Karpas-422 (cell line): Measurements from ENCODE around the gene STRADA. TPM values are rescaled to one million over a fixed set of nuclear protein-coding genes. Genes with fewer than 3 reads are reported as not detected.

ENCODE experiments used
- DNase-seq: peaks from one replicate; pipeline ENCODE4 v3.0.0-alpha.2; 2015
- H2AFZ ChIP-seq: fragments of 200-600 bp; sonication (generic); 2 replicates; pipeline ENCODE4 v1.6.1; 2014; ENCODE audit warnings: antibody characterized with exemption, low read length, mixed read lengths
- H3K27ac ChIP-seq: fragments of 200-600 bp; sonication (generic); 2 replicates; pipeline ENCODE4 v1.5.1; 2014; ENCODE audit warnings: mild to moderate bottlenecking, low read length, moderate library complexity
- H3K27me3 ChIP-seq: fragments of 200-600 bp; sonication (generic); 2 replicates; pipeline ENCODE4 v1.6.1; 2014; ENCODE audit warnings: low read length, mixed read lengths
- H3K36me3 ChIP-seq: fragments of 200-600 bp; sonication (generic); 2 replicates; pipeline ENCODE4 v1.6.1; 2014; ENCODE audit warnings: low read length, mixed read lengths; ENCODE audit not compliant: insufficient read depth
- H3K4me1 ChIP-seq: fragments of 200-600 bp; sonication (generic); 2 replicates; pipeline ENCODE4 v1.6.1; 2014; ENCODE audit warnings: mild to moderate bottlenecking, low read length, mixed read lengths
- H3K4me2 ChIP-seq: fragments of 200-600 bp; sonication (generic); 2 replicates; pipeline ENCODE4 v1.6.1; 2014; ENCODE audit warnings: low read length, low read depth, mild to moderate bottlenecking; ENCODE audit not compliant: poor library complexity, severe bottlenecking
- H3K4me3 ChIP-seq: fragments of 200-600 bp; sonication (generic); 2 replicates; pipeline ENCODE4 v1.5.1; 2014; ENCODE audit warnings: mild to moderate bottlenecking, antibody characterized with exemption, low read length, mixed read lengths
- H3K79me2 ChIP-seq: fragments of 200-600 bp; sonication (generic); 2 replicates; pipeline ENCODE4 v1.6.1; 2014; ENCODE audit warnings: mild to moderate bottlenecking, low read length, mixed read lengths
- H3K9ac ChIP-seq: fragments of 200-600 bp; sonication (generic); 2 replicates; pipeline ENCODE4 v1.6.0; 2014; ENCODE audit warnings: low read length
- H3K9me2 ChIP-seq: fragments of 200-600 bp; sonication (generic), shearing (Covaris generic); replicated peaks from 2 replicates; pipeline ENCODE4 v1.6.0; 2014; ENCODE audit warnings: mild to moderate bottlenecking, low read length, moderate library complexity; ENCODE audit not compliant: insufficient read depth
- H3K9me3 ChIP-seq: fragments of 300-700, 200-600 bp; sonication (generic); 2 replicates; pipeline ENCODE4 v1.6.1; 2014; ENCODE audit warnings: low read length, mixed read lengths
- H4K20me1 ChIP-seq: fragments of 200-600 bp; sonication (generic); 2 replicates; pipeline ENCODE4 v1.6.1; 2014; ENCODE audit warnings: mild to moderate bottlenecking, antibody characterized with exemption, low read length, low read depth; ENCODE audit not compliant: insufficient read depth
- total RNA-seq: library from RNA; depleted of rRNA; stranded (reverse); fragments of >200 nt; shearing (Covaris generic); gene quantifications from 2 replicates; pipeline ENCODE4 v1.2.3, GENCODE V29; 2014; ENCODE audit warnings: low replicate concordance

Gene STRADA
- total RNA-seq, 1 experiment from 2014 or later, result 25.8 TPM

DNA sequence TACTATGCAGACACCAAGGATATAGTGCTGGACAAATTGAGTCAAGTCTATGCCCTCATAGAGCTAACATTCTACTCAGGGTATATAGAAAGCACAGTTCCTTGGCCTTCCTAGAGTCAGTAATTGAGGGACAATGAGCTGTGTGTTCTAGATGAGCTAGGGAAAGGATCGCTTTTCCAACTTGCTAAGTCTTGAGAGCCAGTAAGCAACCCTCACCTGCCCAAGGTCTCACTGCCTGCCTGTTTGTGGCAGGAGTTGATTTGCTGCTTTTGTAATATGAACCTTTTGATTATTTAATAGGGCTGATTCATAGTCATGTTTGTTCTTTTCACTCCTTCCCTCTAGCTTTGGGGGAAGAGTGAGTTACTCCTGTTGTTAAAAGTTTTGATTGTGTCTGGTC lies 38.9 kb upstream of the STRADA start:
- Histone ChIP-seq H3K9me3 (no peaks in the 10 kb centered on the region), H3K27me3 (no peaks in the 10 kb centered on the region), H3K4me1 (peaks cover 43% of the 10 kb centered on the region), H3K27ac (no peak overlapping the region), H3K9me2 (no peaks in the 10 kb centered on the region), H3K79me2 (peaks cover 99% of the 10 kb centered on the region), H3K9ac (no peak overlapping the region), H4K20me1 (peaks cover 71% of the 10 kb centered on the region), H2AFZ (no peak overlapping the region), H3K36me3 (peaks cover 61% of the 10 kb centered on the region), H3K4me2 (no peak overlapping the region), H3K4me3 (no peak overlapping the region)
- no peak for DNase-seq

- Histone ChIP-seq H3K4me1 (peaks cover 36% of the 10 kb centered on the region), H3K9me3 (no peaks in the 10 kb centered on the region), H4K20me1 (peaks cover 62% of the 10 kb centered on the region), H3K9ac (peak overlapping the region; percentile 95), H3K4me2 (peak overlapping the region; percentile 87), H3K27ac (no peak overlapping the region), H3K36me3 (peaks cover 41% of the 10 kb centered on the region), H3K4me3 (peak overlapping the region; percentile 88), H3K79me2 (peaks cover 93% of the 10 kb centered on the region), H2AFZ (no peak overlapping the region), H3K27me3 (no peaks in the 10 kb centered on the region), H3K9me2 (no peaks in the 10 kb centered on the region)
- DNase-seq, result no peak
Observed at GRCh38 chr17:63775420-63775819, 33.8 kb upstream of the STRADA start.

DNA sequence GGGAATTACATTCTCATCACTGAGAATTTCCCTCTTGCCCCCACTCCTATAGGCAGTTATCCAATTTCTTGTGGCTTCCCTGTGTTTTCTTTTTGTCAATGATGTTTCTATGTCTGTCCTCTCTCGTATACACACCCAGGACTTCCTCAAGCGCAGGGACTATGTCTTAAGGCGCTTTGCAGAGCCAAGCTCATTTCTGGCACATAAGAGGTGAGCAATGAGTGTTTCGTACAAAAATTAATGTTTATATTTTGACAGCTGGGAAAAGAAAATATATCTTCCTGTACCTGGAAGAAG lies 33.3 kb upstream of the STRADA start:
- peak; percentile 73 for DNase-seq
- H3K4me3 ChIP-seq, result peak overlapping the region; percentile 88
- H3K36me3 ChIP-seq, result peaks cover 43% of the 10 kb centered on the region
- peaks cover 93% of the 10 kb centered on the region for H3K79me2 ChIP-seq
- peak overlapping the region; percentile 95 for H3K9ac ChIP-seq
- H3K9me3 ChIP-seq, result no peaks in the 10 kb centered on the region
- H4K20me1 ChIP-seq, result peaks cover 60% of the 10 kb centered on the region
- H3K4me1 ChIP-seq, result peaks cover 33% of the 10 kb centered on the region
- peak overlapping the region; percentile 94 for H3K27ac ChIP-seq
- no peaks in the 10 kb centered on the region for H3K27me3 ChIP-seq
- H3K9me2 ChIP-seq, result no peaks in the 10 kb centered on the region
- no peak overlapping the region for H2AFZ ChIP-seq
- H3K4me2 ChIP-seq, result peak overlapping the region; percentile 87

GRCh38 chr17:63774141-63774968 lies 32.8 kb upstream of the STRADA start, which contains the start of gene DDX42:
Gene DDX42 (plus strand): TSS chr17:63774170. CDS start chr17:63787050, 12,880 bp downstream.
- Histone ChIP-seq H2AFZ (0 out of 2 replicates have a peak within 1 kb of the TSS, but pooled peaks have one; percentile 21), H4K20me1 (peaks cover 54% of the 10 kb centered on the region)

GRCh38 chr17:63773272-63774140 lies 31.9 kb upstream of the STRADA start, which contains the start of gene CCDC47:
Gene CCDC47 (minus strand): TSS chr17:63773597. CDS start chr17:63766175, 7,422 bp downstream.
- H3K9ac ChIP-seq, result peak within 1 kb of the TSS; percentile 95
- peaks cover 93% of the 10 kb centered on the region for H3K79me2 ChIP-seq
- H2AFZ ChIP-seq, result 0 out of 2 replicates have a peak within 1 kb of the TSS, but pooled peaks have one; percentile 21
- H4K20me1 ChIP-seq, result peaks cover 46% of the 10 kb centered on the region
- no peaks in the 10 kb centered on the region for H3K9me3 ChIP-seq
- H3K36me3 ChIP-seq, result peaks cover 31% of the 10 kb centered on the region
- H3K4me1 ChIP-seq, result peaks cover 30% of the 10 kb centered on the region
- peak; percentile 100 for DNase-seq
- H3K4me3 ChIP-seq, result peak within 1 kb of the TSS; percentile 88
- H3K9me2 ChIP-seq, result no peaks in the 10 kb centered on the region
- peak within 1 kb of the TSS; percentile 94 for H3K27ac ChIP-seq
- H3K4me2 ChIP-seq, result peak within 1 kb of the TSS; percentile 95
- H3K27me3 ChIP-seq, result no peaks in the 10 kb centered on the region

More at GRCh38 chr17:63774141-63774968, 32.8 kb upstream of the STRADA start, which contains the start of gene DDX42:
- Histone ChIP-seq H3K79me2 (peaks cover 93% of the 10 kb centered on the region), H3K4me3 (peak within 1 kb of the TSS; percentile 88), H3K9ac (peak within 1 kb of the TSS; percentile 95), H3K4me1 (peaks cover 30% of the 10 kb centered on the region), H3K9me3 (no peaks in the 10 kb centered on the region), H3K4me2 (peak within 1 kb of the TSS; percentile 95), H3K36me3 (peaks cover 38% of the 10 kb centered on the region), H3K9me2 (no peaks in the 10 kb centered on the region), H3K27me3 (no peaks in the 10 kb centered on the region), H3K27ac (peak within 1 kb of the TSS; percentile 94)
- no peak for DNase-seq

- Histone ChIP-seq H2AFZ (0 out of 2 replicates have a peak overlapping the region, but pooled peaks have one; percentile 21), H3K4me2 (peak overlapping the region; percentile 95), H3K27me3 (no peaks in the 10 kb centered on the region), H3K9me2 (no peaks in the 10 kb centered on the region), H3K79me2 (peaks cover 93% of the 10 kb centered on the region), H3K4me1 (peaks cover 30% of the 10 kb centered on the region), H3K9ac (peak overlapping the region; percentile 89), H3K4me3 (peak overlapping the region; percentile 88), H3K36me3 (peaks cover 31% of the 10 kb centered on the region), H3K9me3 (no peaks in the 10 kb centered on the region), H3K27ac (peak overlapping the region; percentile 77), H4K20me1 (peaks cover 40% of the 10 kb centered on the region)
- DNase-seq, result peak; percentile 56
Observed at GRCh38 chr17:63772801-63773271, 31.2 kb upstream of the STRADA start.

DNA sequence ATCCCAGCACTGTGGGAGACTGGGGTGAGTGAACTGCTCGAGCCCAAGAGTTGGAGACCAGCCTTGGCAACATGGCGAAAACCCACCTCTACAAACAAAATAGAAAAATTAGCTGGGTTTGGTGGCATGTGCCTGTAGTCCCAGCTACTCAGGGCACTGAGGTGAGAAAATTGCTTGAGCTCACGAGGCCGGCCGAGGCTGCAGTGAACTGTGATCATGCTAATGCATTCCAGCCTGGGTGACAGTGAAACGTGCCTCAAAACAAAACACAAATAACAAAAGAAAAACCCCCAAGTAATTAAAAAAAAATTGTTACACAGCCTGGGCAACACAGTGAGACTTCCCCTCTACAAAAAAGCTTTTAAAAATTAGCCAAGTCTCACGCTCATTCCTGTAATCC lies 26.8 kb upstream of the STRADA start:
- Histone ChIP-seq H4K20me1 (peaks cover 8% of the 10 kb centered on the region; the same call in 1 of the 2 replicates), H3K79me2 (peaks cover 93% of the 10 kb centered on the region), H3K9ac (no peak overlapping the region), H3K4me2 (no peak overlapping the region), H3K9me2 (no peaks in the 10 kb centered on the region), H3K4me3 (no peak overlapping the region), H3K4me1 (peaks cover 10% of the 10 kb centered on the region), H3K27ac (no peak overlapping the region), H3K9me3 (no peaks in the 10 kb centered on the region), H3K27me3 (no peaks in the 10 kb centered on the region), H3K36me3 (peaks cover 42% of the 10 kb centered on the region), H2AFZ (no peak overlapping the region)
- no peak for DNase-seq
